Measurements from ENCODE around the gene MACROD2. TPM values are rescaled to one million over a fixed set of nuclear protein-coding genes. Genes with fewer than 3 reads are reported as not detected.

MACROD2 gene
- total and polyA plus RNA-seq, 4 donors: 0.66 to 10.5 (median 3.3) TPM

- H3K4me1 ChIP-seq (ENCODE audit: control insufficient read depth in 4 of 4, insufficient read depth in 4 of 4, low read length in 3 of 4): no peaks in the 10 kb centered on the region
- no peaks in the 10 kb centered on the region for H3K27me3 ChIP-seq (ENCODE audit: control insufficient read depth in 4 of 4, insufficient read depth in 4 of 4, low read length in 3 of 4)
- no peaks in the 10 kb centered on the region for H3K9me3 ChIP-seq (ENCODE audit: control insufficient read depth in 4 of 4, low read length in 3 of 4)
- H3K9ac ChIP-seq (ENCODE audit: low read depth in 1 of 2, low read length in 2 of 2): no peak overlapping the region
- TF ChIP-seq FOXA2 (IDR thresholded peaks at IDR 0.05) (no peak), CTCF (IDR thresholded peaks at IDR 0.05; ENCODE audit: low read depth, low read length, missing input control) (no peak), HNF4A (conservative IDR thresholded peaks at IDR 0.05) (no peak), JUND (IDR thresholded peaks at IDR 0.05) (no peak), NR2F2 (IDR thresholded peaks at IDR 0.05) (no peak), YY1 (IDR thresholded peaks at IDR 0.05) (no peak), SP1 (IDR thresholded peaks at IDR 0.05) (no peak), FOXA1 (IDR thresholded peaks at IDR 0.05) (no peak), RXRA (IDR thresholded peaks at IDR 0.05) (no peak), ATF3 (IDR thresholded peaks at IDR 0.05) (no peak), HNF4G (IDR thresholded peaks at IDR 0.05) (no peak), GABPA (IDR thresholded peaks at IDR 0.05 in 1 of 2, conservative IDR thresholded peaks at IDR 0.05 in 1 of 2) (no peak), RAD21 (IDR thresholded peaks at IDR 0.05) (no peak), EGR1 (IDR thresholded peaks at IDR 0.05; ENCODE audit: low read depth in 2 of 2) (no peak), TAF1 (conservative IDR thresholded peaks at IDR 0.05) (no peak)
- TF ChIP-seq, protein P1, sequence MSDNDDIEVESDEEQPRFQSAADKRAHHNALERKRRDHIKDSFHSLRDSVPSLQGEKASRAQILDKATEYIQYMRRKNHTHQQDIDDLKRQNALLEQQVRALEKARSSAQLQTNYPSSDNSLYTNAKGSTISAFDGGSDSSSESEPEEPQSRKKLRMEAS (IDR thresholded peaks at IDR 0.05): no peak
- TF ChIP-seq, protein P2, sequence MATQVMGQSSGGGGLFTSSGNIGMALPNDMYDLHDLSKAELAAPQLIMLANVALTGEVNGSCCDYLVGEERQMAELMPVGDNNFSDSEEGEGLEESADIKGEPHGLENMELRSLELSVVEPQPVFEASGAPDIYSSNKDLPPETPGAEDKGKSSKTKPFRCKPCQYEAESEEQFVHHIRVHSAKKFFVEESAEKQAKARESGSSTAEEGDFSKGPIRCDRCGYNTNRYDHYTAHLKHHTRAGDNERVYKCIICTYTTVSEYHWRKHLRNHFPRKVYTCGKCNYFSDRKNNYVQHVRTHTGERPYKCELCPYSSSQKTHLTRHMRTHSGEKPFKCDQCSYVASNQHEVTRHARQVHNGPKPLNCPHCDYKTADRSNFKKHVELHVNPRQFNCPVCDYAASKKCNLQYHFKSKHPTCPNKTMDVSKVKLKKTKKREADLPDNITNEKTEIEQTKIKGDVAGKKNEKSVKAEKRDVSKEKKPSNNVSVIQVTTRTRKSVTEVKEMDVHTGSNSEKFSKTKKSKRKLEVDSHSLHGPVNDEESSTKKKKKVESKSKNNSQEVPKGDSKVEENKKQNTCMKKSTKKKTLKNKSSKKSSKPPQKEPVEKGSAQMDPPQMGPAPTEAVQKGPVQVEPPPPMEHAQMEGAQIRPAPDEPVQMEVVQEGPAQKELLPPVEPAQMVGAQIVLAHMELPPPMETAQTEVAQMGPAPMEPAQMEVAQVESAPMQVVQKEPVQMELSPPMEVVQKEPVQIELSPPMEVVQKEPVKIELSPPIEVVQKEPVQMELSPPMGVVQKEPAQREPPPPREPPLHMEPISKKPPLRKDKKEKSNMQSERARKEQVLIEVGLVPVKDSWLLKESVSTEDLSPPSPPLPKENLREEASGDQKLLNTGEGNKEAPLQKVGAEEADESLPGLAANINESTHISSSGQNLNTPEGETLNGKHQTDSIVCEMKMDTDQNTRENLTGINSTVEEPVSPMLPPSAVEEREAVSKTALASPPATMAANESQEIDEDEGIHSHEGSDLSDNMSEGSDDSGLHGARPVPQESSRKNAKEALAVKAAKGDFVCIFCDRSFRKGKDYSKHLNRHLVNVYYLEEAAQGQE (IDR thresholded peaks at IDR 0.05): no peak
- TF ChIP-seq, protein P3, sequence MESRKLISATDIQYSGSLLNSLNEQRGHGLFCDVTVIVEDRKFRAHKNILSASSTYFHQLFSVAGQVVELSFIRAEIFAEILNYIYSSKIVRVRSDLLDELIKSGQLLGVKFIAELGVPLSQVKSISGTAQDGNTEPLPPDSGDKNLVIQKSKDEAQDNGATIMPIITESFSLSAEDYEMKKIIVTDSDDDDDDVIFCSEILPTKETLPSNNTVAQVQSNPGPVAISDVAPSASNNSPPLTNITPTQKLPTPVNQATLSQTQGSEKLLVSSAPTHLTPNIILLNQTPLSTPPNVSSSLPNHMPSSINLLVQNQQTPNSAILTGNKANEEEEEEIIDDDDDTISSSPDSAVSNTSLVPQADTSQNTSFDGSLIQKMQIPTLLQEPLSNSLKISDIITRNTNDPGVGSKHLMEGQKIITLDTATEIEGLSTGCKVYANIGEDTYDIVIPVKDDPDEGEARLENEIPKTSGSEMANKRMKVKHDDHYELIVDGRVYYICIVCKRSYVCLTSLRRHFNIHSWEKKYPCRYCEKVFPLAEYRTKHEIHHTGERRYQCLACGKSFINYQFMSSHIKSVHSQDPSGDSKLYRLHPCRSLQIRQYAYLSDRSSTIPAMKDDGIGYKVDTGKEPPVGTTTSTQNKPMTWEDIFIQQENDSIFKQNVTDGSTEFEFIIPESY (IDR thresholded peaks at IDR 0.05): no peak
- H3K27ac ChIP-seq (ENCODE audit: low read depth in 1 of 2, low read length in 2 of 2): no peak overlapping the region
- no peak for DNase-seq (ENCODE audit: low spot score)
- no peaks in the 10 kb centered on the region for H3K36me3 ChIP-seq (ENCODE audit: control insufficient read depth in 4 of 4, insufficient read depth in 3 of 4, low read depth in 1 of 4, low read length in 3 of 4)
- H3K4me3 ChIP-seq (ENCODE audit: low read depth in 1 of 3, low read length in 3 of 3): no peak overlapping the region
These were observed 451.1 kb downstream of the MACROD2 start for GRCh38 chr20:14446446-14446845.

Measured in liver (tissue), 9 donors.